GM12864 (cell line): ENCODE measurements around the gene MCM3AP.
A peak's percentile ranks its signal among the peaks of the same experiment; 100 is the strongest.

Source experiments
- DNase-seq: peaks from one replicate; pipeline ENCODE4 v3.0.0-alpha.2; 2011; ENCODE audit warnings: low read depth
- H3K4me3 ChIP-seq: 2 replicates; pipeline ENCODE4 v1.5.1; 2011; ENCODE audit warnings: mild to moderate bottlenecking, low read depth, low read length, control low read depth
- CTCF ChIP-seq: IDR thresholded peaks from 2 replicates; pipeline ENCODE4 v1.5.1; 2011; ENCODE audit warnings: low read depth, mild to moderate bottlenecking, moderate library complexity, low read length, control low read depth, inconsistent platforms; ENCODE audit errors: missing control alignments

MCM3AP gene

GRCh38 chr21:46234436-46234950 is 50.9 kb downstream of the MCM3AP start:
- DNase-seq: no peak
- H3K4me3 ChIP-seq: no peak overlapping the region
- TF ChIP-seq CTCF: no peak

- no peak for TF ChIP-seq CTCF
- no peak for DNase-seq
- H3K4me3 ChIP-seq: peak overlapping the region; percentile 87
Measured at GRCh38 chr21:46229923-46230260, 55.5 kb downstream of the MCM3AP start.

GRCh38 chr21:46229133-46229922 is 56.1 kb downstream of the MCM3AP start:
- TF ChIP-seq CTCF: peak; percentile 62
- DNase-seq: no peak
- H3K4me3 ChIP-seq: peak overlapping the region; percentile 87

GRCh38 chr21:46228345-46229051 is 56.9 kb downstream of the MCM3AP start, which contains the start of gene LSS:
Gene LSS (minus strand): TSS chr21:46228774. CDS start chr21:46228745, 29 bp downstream.
- TF ChIP-seq CTCF: no peak
- DNase-seq: peak; percentile 93
- peak within 1 kb of the TSS; percentile 87 for H3K4me3 ChIP-seq

GRCh38 chr21:46227811-46228344 is 57.5 kb downstream of the MCM3AP start:
- no peak for DNase-seq
- H3K4me3 ChIP-seq: peak overlapping the region; percentile 84
- no peak for TF ChIP-seq CTCF

GRCh38 chr21:46226920-46227599 is 58.4 kb downstream of the MCM3AP start:
- peak overlapping the region; percentile 84 for H3K4me3 ChIP-seq
- no peak for TF ChIP-seq CTCF
- no peak for DNase-seq
